Fibroblast of pulmonary artery (primary cell): Measurements from ENCODE around the gene PRELID3B.

Experiments
- DNase-seq: peaks from one replicate; pipeline ENCODE4 v3.0.0-alpha.2; 2010; ENCODE audit warnings: low read depth
- H3K4me3 ChIP-seq: replicated peaks from 2 replicates; pipeline ENCODE4 v1.5.1; 2011; ENCODE audit warnings: low read depth, mild to moderate bottlenecking, control low read depth, low read length, moderate library complexity
- CTCF ChIP-seq: IDR thresholded peaks from 2 replicates; pipeline ENCODE4 v1.5.1; 2011; ENCODE audit warnings: mild to moderate bottlenecking, control low read depth, low read length, inconsistent platforms; ENCODE audit errors: missing control alignments

The PRELID3B gene

DNA sequence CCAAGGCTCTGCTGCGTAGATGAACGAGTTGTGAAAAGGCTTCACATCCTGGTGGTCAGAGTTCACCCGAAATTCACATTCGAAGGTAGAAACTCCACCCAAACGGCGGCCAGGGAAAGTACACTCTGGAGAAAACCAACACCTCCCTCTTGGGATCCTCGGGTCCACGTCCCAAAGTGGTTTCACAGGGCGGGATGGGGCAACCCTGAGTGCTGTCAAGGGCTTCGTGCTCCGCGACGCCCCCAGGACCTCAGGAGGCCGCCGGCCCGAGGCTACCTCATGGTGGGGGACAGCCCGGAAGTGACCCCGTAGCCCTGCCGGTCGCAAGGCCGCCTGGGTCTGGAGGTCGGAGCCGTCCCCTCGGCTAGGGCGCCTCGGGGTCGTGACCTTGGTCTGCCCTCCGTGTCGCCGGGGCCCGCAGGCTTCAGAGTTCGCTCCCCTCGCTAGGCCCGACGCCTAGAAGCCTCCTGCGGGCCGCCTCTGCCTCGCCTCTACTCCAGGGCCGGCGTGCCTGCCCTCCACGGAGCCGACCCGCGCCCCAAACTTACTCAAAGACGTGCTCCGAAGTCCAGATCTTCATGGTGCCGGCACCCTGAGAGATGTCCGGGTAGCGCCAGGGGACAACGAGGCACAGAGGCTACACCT is at the start of gene PRELID3B:
PRELID3B (minus strand) TSS at position 636 of the 645 bp plus-strand sequence; CDS start at position 580, 56 bp downstream.
- H3K4me3 ChIP-seq = peak within 1 kb of the TSS; percentile 85
- DNase-seq = no peak
- no peak for TF ChIP-seq CTCF

DNA sequence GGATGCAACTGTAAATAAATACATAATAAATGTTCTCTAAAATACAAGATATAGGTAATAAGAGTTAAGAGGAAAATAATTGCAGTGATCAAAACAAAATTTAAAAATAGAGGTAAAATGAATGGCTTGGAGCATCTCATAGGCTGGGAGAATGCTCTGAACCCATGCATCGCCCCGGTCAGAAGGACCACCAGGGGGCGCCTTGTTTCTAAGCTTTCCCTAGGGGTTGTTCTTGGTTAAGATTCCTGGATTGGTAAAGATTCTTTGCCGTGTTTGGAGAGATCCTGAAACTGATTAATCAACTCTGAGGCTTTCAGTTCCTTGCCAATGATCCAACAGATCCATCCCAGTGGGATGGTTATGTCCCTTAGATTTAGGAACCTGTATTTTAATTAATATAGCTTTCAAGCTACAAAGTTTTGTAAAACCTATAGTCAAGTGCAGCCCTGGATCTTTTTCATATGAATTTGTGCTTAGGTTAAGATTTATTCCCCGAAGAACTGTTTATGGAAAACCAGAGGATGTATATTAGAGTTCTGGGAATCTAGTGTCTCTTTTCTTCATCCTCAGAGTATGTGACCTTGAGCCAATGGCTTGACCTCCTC is 45.3 kb upstream of the PRELID3B start:
- peak; percentile 67 for DNase-seq
- no peak overlapping the region for H3K4me3 ChIP-seq
- TF ChIP-seq CTCF = peak; percentile 97

DNA sequence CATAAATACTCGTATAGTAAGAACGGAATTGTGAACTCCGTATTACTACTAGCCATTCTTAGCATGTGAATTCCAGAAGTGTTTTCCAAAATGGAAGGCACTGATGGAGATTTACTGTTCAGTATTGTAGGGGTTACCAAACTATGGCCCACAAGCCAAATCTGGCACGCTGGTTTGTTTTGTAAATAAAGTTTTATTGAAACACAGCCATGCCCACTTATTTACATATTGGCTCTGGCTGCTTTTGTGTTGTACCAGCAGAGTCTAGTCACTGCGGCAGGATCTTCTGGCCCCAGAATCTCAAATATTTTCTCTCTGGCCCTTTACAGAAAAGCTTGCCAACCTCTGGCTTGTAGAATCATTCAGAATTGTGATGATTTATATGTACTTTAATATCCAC is 44.3 kb upstream of the PRELID3B start:
- no peak overlapping the region for H3K4me3 ChIP-seq
- DNase-seq = no peak
- TF ChIP-seq CTCF = no peak

- DNase-seq = no peak
- no peak overlapping the region for H3K4me3 ChIP-seq
- TF ChIP-seq CTCF = no peak
Measured at GRCh38 chr20:59084041-59084850, 41.7 kb upstream of the PRELID3B start.

DNA sequence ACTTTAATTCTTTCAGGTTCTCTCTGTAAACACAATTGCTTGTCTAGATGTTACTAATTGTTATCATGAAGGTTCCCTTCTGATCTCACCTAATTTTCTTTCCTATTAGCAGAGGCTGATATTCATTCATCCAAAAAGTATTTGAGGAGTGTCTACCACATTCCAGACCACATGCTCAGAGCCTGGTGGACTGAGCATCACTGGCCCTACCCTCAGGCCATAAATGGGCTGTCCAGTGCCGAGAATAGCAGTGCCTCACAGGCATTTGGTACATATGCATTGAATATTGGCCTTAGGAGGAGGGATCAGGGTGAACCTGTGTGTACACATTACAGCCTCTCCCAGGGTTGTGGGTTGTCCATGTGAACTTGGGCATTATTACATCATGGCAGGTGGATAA is 40.4 kb upstream of the PRELID3B start:
- peak; percentile 2 for DNase-seq
- H3K4me3 ChIP-seq = no peak overlapping the region
- TF ChIP-seq CTCF = no peak

GRCh38 chr20:59082077-59082740 is 39.6 kb upstream of the PRELID3B start:
- H3K4me3 ChIP-seq = no peak overlapping the region
- peak; percentile 4 for DNase-seq
- peak; percentile 35 for TF ChIP-seq CTCF
